ENCODE data around the gene CCDC186. TPM values are rescaled to one million over a fixed set of nuclear protein-coding genes. Genes with fewer than 3 reads are reported as not detected.

The CCDC186 gene
- polyA plus RNA-seq, 1 of the 3 experiments (the other 2 are of a cell fraction) = 1.3 TPM

GRCh38 chr10:114138581-114138980 lies 35.4 kb downstream of the CCDC186 start:
- H3K27me3 ChIP-seq (ENCODE audit: insufficient read depth) = no peaks in the 10 kb centered on the region
- POLR2A ChIA-PET = no interaction called here
- WGBS (ENCODE audit: low lambda C conversion rate) = 94% methylated on average over 3 of the region's 3 CpGs

More at GRCh38 chr10:114138581-114138980, 35.4 kb downstream of the CCDC186 start:
- CTCF ChIA-PET = interaction anchor here (0.7 kb wide), 1 partner anchor 17 kb away, joined by 3 read pairs; no protein-coding TSS in a partner anchor
- H3K9me2 ChIP-seq = no peaks in the 10 kb centered on the region
- H2AFZ ChIP-seq (ENCODE audit: low read depth) = no peak overlapping the region
- no peaks in the 10 kb centered on the region for H4K20me1 ChIP-seq (ENCODE audit: insufficient read depth)
- TF ChIP-seq SMC3 (IDR thresholded peaks at IDR 0.05; ENCODE audit: low read depth, low read length) (no peak), ELF1 (IDR thresholded peaks at IDR 0.05) (no peak), EZH2phosphoT487 (IDR thresholded peaks at IDR 0.05; ENCODE audit: borderline replicate concordance, low read depth) (no peak), SIN3A (IDR thresholded peaks at IDR 0.05; ENCODE audit: borderline replicate concordance, low read depth, low read length) (no peak), ZBTB33 (IDR thresholded peaks at IDR 0.05; ENCODE audit: borderline replicate concordance, low read depth) (no peak), NRF1 (IDR thresholded peaks at IDR 0.05; ENCODE audit: low read depth, low read length) (no peak), MXI1 (IDR thresholded peaks at IDR 0.05; ENCODE audit: low read depth, low read length) (no peak), GABPA (IDR thresholded peaks at IDR 0.05; ENCODE audit: low read depth) (no peak), EP300 (IDR thresholded peaks at IDR 0.05; ENCODE audit: borderline replicate concordance in 1 of 2, low read depth in 1 of 2, low read length in 1 of 2) (no peak), REST (IDR thresholded peaks at IDR 0.05; ENCODE audit: low read depth, low read length) (no peak), FOXM1 (IDR thresholded peaks at IDR 0.05; ENCODE audit: low read depth) (no peak), POLR2AphosphoS5 (IDR thresholded peaks at IDR 0.05; ENCODE audit: low read depth, low read length) (no peak), TCF12 (IDR thresholded peaks at IDR 0.05) (no peak), TAF1 (IDR thresholded peaks at IDR 0.05; ENCODE audit: borderline replicate concordance, low read depth, low read length) (no peak), NFIC (IDR thresholded peaks at IDR 0.05; ENCODE audit: borderline replicate concordance) (no peak)
- H3K36me3 ChIP-seq (replicated peaks in 1 of 2; ENCODE audit: control insufficient read depth in 1 of 2, insufficient read depth in 2 of 2, low read length in 1 of 2) = peaks cover 31 to 43% of the 10 kb centered on the region in 2 experiments
- no peak overlapping the region for H3K4me3 ChIP-seq (ENCODE audit: low read depth in 2 of 2, low read length in 1 of 2)
- H3K4me2 ChIP-seq = no peak overlapping the region
- no peaks in the 10 kb centered on the region for H3F3A ChIP-seq (replicated peaks; ENCODE audit: insufficient read depth)
- DNase-seq = no peak
- H3K27ac ChIP-seq (ENCODE audit: low read depth in 2 of 2, low read length in 1 of 2) = no peak overlapping the region
- no peaks in the 10 kb centered on the region for H3K4me1 ChIP-seq (ENCODE audit: control insufficient read depth in 1 of 2, insufficient read depth in 2 of 2, low read depth in 1 of 2, low read length in 1 of 2)
- H3K9me3 ChIP-seq = no peaks in the 10 kb centered on the region
- no peak overlapping the region for H3K9ac ChIP-seq
- H3K79me2 ChIP-seq (ENCODE audit: insufficient read depth) = no peaks in the 10 kb centered on the region
